Measurements from ENCODE around the gene WFDC11. TPM values are rescaled to one million over a fixed set of nuclear protein-coding genes. Genes with fewer than 3 reads are reported as not detected.
"Not testable (repeated sequence)": the region's sequence is repeated elsewhere in the genome, so short reads cannot be mapped to it uniquely, and the experiment has no call there.

WFDC11 gene
- total and polyA plus RNA-seq, 2 experiments from 2014 or later = not detected

DNA sequence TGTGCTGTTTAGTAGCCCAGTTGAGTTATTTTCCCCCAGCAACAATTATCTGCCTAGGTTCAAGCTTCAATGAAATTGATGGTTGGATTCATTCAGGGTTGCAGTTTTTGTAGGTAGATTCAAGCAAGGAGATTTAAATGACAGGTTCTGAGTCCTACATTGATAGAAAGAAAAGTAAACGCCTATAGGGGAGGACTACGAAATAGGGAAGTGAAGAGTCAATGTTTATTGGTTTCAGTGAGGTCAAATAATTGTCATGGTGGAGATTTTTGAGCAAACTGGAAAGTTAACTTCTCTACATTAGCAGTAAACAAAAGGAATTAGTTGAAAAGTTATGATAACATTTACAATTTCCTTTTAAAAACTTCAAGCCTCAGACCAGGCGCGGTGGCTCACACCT is 31.1 kb upstream of the WFDC11 start:
- no peak for DNase-seq (ENCODE audit: low spot score)
- TF ChIP-seq EZH2phosphoT487 (IDR thresholded peaks at IDR 0.05; ENCODE audit: low read depth, severe bottlenecking, unreplicated experiment) (no peak), EZH2 (IDR thresholded peaks at IDR 0.05; ENCODE audit: borderline replicate concordance) (no peak)
- TF ChIP-seq, protein P1, sequence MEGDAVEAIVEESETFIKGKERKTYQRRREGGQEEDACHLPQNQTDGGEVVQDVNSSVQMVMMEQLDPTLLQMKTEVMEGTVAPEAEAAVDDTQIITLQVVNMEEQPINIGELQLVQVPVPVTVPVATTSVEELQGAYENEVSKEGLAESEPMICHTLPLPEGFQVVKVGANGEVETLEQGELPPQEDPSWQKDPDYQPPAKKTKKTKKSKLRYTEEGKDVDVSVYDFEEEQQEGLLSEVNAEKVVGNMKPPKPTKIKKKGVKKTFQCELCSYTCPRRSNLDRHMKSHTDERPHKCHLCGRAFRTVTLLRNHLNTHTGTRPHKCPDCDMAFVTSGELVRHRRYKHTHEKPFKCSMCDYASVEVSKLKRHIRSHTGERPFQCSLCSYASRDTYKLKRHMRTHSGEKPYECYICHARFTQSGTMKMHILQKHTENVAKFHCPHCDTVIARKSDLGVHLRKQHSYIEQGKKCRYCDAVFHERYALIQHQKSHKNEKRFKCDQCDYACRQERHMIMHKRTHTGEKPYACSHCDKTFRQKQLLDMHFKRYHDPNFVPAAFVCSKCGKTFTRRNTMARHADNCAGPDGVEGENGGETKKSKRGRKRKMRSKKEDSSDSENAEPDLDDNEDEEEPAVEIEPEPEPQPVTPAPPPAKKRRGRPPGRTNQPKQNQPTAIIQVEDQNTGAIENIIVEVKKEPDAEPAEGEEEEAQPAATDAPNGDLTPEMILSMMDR (IDR thresholded peaks at IDR 0.05; ENCODE audit: poor library complexity) = no peak
- no peaks in the 10 kb centered on the region for H3K27me3 ChIP-seq

DNA sequence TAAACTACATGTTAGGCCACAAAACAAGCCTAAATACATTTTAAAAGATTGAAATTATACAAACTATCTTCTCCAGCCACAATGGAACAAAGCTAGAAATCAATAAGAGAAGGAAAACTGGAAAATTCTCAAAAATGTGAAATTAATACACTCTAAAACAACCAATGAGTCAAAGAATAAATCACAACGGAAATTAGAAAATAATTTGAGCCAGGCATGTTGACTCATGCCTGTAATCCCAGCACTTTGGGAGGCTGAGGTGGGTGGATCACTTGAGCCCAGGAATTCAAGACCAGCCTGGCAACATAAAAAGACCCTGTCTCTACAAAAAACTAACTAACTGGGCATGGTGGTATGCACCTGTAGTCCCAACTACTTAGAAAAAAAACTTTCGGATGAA is 25.5 kb upstream of the WFDC11 start:
- Histone ChIP-seq H3K9me3 (ENCODE audit: low read depth) (no peaks in the 10 kb centered on the region), H3K79me2 (no peaks in the 10 kb centered on the region), H3K4me3 (no peak overlapping the region), H2AFZ (no peak overlapping the region), H3K27me3 (no peaks in the 10 kb centered on the region), H3K9me2 (replicated peaks; ENCODE audit: insufficient read depth) (no peaks in the 10 kb centered on the region), H3K4me2 (no peak overlapping the region), H4K20me1 (ENCODE audit: insufficient read depth, poor library complexity, severe bottlenecking) (no peaks in the 10 kb centered on the region), H3K36me3 (replicated peaks; ENCODE audit: insufficient read depth, low read depth) (no peaks in the 10 kb centered on the region), H3K27ac (no peak overlapping the region), H3K4me1 (ENCODE audit: insufficient read depth) (no peaks in the 10 kb centered on the region)
- TF ChIP-seq EZH2phosphoT487 (IDR thresholded peaks at IDR 0.05; ENCODE audit: low read depth, severe bottlenecking, unreplicated experiment) = no peak
- TF ChIP-seq EZH2 (IDR thresholded peaks at IDR 0.05; ENCODE audit: borderline replicate concordance) = no peak
- TF ChIP-seq, protein P1 (IDR thresholded peaks at IDR 0.05; ENCODE audit: poor library complexity) = no peak
- WGBS (ENCODE audit: low lambda C conversion rate, missing lambda C conversion rate) = 94% methylated on average over 2 of the region's 2 CpGs
- no peak for DNase-seq (ENCODE audit: low spot score)

More for the DNA sequence above, 31.1 kb upstream of the WFDC11 start:
- no peaks in the 10 kb centered on the region for H3K79me2 ChIP-seq
- no peak overlapping the region for H2AFZ ChIP-seq
- H3K9me2 ChIP-seq (replicated peaks; ENCODE audit: insufficient read depth) = no peaks in the 10 kb centered on the region
- no peaks in the 10 kb centered on the region for H4K20me1 ChIP-seq (ENCODE audit: insufficient read depth, poor library complexity, severe bottlenecking)
- no peaks in the 10 kb centered on the region for H3K36me3 ChIP-seq (replicated peaks; ENCODE audit: insufficient read depth, low read depth)
- 68% methylated on average over 4 of the region's 4 CpGs for WGBS (ENCODE audit: low lambda C conversion rate, missing lambda C conversion rate)
- no peak overlapping the region for H3K4me3 ChIP-seq
- H3K27ac ChIP-seq = no peak overlapping the region
- H3K4me1 ChIP-seq (ENCODE audit: insufficient read depth) = no peaks in the 10 kb centered on the region
- H3K9me3 ChIP-seq (ENCODE audit: low read depth) = no peaks in the 10 kb centered on the region
- H3K4me2 ChIP-seq = no peak overlapping the region

DNA sequence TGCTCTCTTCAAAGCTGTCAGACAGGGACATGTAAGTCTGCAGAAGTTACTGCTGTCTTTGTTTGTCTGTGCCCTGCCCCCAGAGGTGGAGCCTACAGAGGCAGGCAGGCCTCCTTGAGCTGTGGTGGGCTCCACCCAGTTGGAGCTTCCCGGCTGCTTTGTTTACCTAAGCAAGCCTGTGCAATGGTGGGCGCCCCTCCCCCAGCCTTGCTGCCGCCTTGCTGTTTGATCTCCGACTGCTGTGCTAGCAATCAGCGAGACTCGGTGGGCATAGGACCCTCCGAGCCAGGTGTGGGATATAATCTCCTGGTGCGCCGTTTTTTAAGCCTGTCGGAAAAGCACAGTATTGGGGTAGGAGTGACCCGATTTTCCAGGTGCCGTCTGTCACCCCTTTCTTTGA is 23.3 kb upstream of the WFDC11 start:
- not testable (repeated sequence) for H2AFZ ChIP-seq; H3K27me3 ChIP-seq; DNase-seq (ENCODE audit: low spot score); H3K4me1 ChIP-seq (ENCODE audit: insufficient read depth); H4K20me1 ChIP-seq (ENCODE audit: insufficient read depth, poor library complexity, severe bottlenecking); H3K4me2 ChIP-seq; H3K9me2 ChIP-seq (replicated peaks; ENCODE audit: insufficient read depth); H3K27ac ChIP-seq; H3K79me2 ChIP-seq; H3K4me3 ChIP-seq; H3K9me3 ChIP-seq (ENCODE audit: low read depth); H3K36me3 ChIP-seq (replicated peaks; ENCODE audit: insufficient read depth, low read depth)
- WGBS (ENCODE audit: low lambda C conversion rate, missing lambda C conversion rate) = 85% methylated on average over 11 of the region's 12 CpGs

DNA sequence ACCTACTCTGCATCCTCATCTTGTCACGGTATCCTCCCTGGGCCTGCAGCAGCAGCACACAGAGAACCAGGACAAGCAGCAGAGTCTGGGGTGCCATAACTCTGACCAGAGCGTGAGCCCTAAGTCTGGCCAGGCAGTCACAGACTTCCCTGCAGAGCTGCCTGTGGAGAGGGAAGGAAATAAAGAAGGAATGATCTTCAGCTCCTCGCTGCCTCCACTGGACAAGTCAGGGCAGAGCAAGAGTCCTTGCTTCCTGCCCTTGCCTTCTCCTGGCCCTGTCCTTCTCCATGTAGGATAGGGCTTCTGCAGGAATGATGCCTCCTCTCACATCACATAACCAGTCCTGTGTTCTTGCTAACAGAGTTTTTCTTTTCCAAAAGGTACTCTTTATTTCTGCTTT is 15.9 kb upstream of the WFDC11 start:
- Histone ChIP-seq H3K79me2 (no peaks in the 10 kb centered on the region), H4K20me1 (ENCODE audit: insufficient read depth, poor library complexity, severe bottlenecking) (no peaks in the 10 kb centered on the region), H3K4me2 (no peak overlapping the region), H3K36me3 (replicated peaks; ENCODE audit: insufficient read depth, low read depth) (no peaks in the 10 kb centered on the region), H3K9me3 (ENCODE audit: low read depth) (no peaks in the 10 kb centered on the region), H3K4me3 (no peak overlapping the region), H3K4me1 (ENCODE audit: insufficient read depth) (no peaks in the 10 kb centered on the region), H3K27me3 (no peaks in the 10 kb centered on the region), H3K9me2 (replicated peaks; ENCODE audit: insufficient read depth) (no peaks in the 10 kb centered on the region), H2AFZ (no peak overlapping the region), H3K27ac (no peak overlapping the region)
- peak; percentile 10 for DNase-seq (ENCODE audit: low spot score)
- TF ChIP-seq EZH2phosphoT487 (IDR thresholded peaks at IDR 0.05; ENCODE audit: low read depth, severe bottlenecking, unreplicated experiment) (no peak), EZH2 (IDR thresholded peaks at IDR 0.05; ENCODE audit: borderline replicate concordance) (no peak)
- TF ChIP-seq, protein P1 (IDR thresholded peaks at IDR 0.05; ENCODE audit: poor library complexity) = no peak
- 68% methylated on average over 3 of the region's 3 CpGs for WGBS (ENCODE audit: low lambda C conversion rate, missing lambda C conversion rate)
